Renal cortex interstitium (tissue), 11 donors: ENCODE results near the gene SKIC3. TPM values are rescaled to one million over a fixed set of nuclear protein-coding genes. Genes with fewer than 3 reads are reported as not detected.

Source experiments
- DNase-seq, 11 donors: peaks; one replicate each; pipeline ENCODE4 v3.0.0-alpha.2; 2013; ENCODE audit warnings: low read depth in 9 of 11, low spot score in 4 of 11; ENCODE audit errors: extremely low read depth in 1 of 11
- polyA plus RNA-seq, 3 donors: library from polyadenylated mRNA; unstranded; fragments of 120-200 nt; gene quantifications; one replicate each; pipeline ENCODE4 v1.2.1, GENCODE V29; 2013; ENCODE audit not compliant: insufficient read length in 3 of 3

SKIC3 gene
- polyA plus RNA-seq, 3 donors = 75.9 to 103 (median 90.5) TPM

- peak in 6 of 11 donors; percentile 11 to 50 (median 30) for DNase-seq
These were observed 11.6 kb downstream of the SKIC3 start for GRCh38 chr5:95543017-95543705.

GRCh38 chr5:95537501-95537900, 17.3 kb downstream of the SKIC3 start:
- DNase-seq = no peak

- DNase-seq = no peak
These were observed 21.0 kb downstream of the SKIC3 start for GRCh38 chr5:95533761-95534160.

- no peak for DNase-seq
These were observed 21.7 kb downstream of the SKIC3 start for GRCh38 chr5:95533106-95533505.

GRCh38 chr5:95532415-95532814, 22.4 kb downstream of the SKIC3 start:
- no peak for DNase-seq

GRCh38 chr5:95531491-95531890, 23.3 kb downstream of the SKIC3 start:
- DNase-seq = no peak

GRCh38 chr5:95530416-95530815, 24.4 kb downstream of the SKIC3 start:
- DNase-seq = no peak

GRCh38 chr5:95528565-95528964, 26.2 kb downstream of the SKIC3 start:
- DNase-seq = no peak

GRCh38 chr5:95526871-95527270, 27.9 kb downstream of the SKIC3 start:
- DNase-seq = no peak

- DNase-seq = no peak
These were observed 30.4 kb downstream of the SKIC3 start for GRCh38 chr5:95524423-95524822.

GRCh38 chr5:95520206-95520605, 34.6 kb downstream of the SKIC3 start:
- DNase-seq = no peak

- DNase-seq = no peak
These were observed 35.1 kb downstream of the SKIC3 start for GRCh38 chr5:95519681-95520080.

- no peak for DNase-seq
These were observed 35.6 kb downstream of the SKIC3 start for GRCh38 chr5:95519151-95519550.

GRCh38 chr5:95518417-95518816, 36.4 kb downstream of the SKIC3 start:
- DNase-seq = no peak

- DNase-seq = no peak
These were observed 43.2 kb downstream of the SKIC3 start for GRCh38 chr5:95511606-95512005.

GRCh38 chr5:95508550-95508949, 46.2 kb downstream of the SKIC3 start:
- no peak for DNase-seq

Other genes with a start within 250 kb of the SKIC3 start
- 1 to 10 TPM; 4.8 to 6.2 (median 4.9) TPM for gene FAM81B, start 163.6 kb downstream of the SKIC3 start, polyA plus RNA-seq
- 10 to 100 TPM; 12.7 to 14.2 (median 13.9) TPM for gene ARSK, start 124 bp upstream of the SKIC3 start, polyA plus RNA-seq
- under 1 TPM in 1 of 3 donors, not detected in 2; 0.06 TPM for gene GPR150, start 65.1 kb upstream of the SKIC3 start, polyA plus RNA-seq
- gene RFESD, start 91.8 kb upstream of the SKIC3 start, polyA plus RNA-seq = 1 to 10 TPM; 4.1 to 5.8 (median 4.8) TPM
- 1 to 10 TPM; 1.2 to 1.7 (median 1.4) TPM for gene SPATA9, start 128.0 kb upstream of the SKIC3 start, polyA plus RNA-seq
- 10 to 100 TPM; 75.0 to 86.6 (median 81.5) TPM for gene RHOBTB3, start 176.4 kb upstream of the SKIC3 start, polyA plus RNA-seq